ENCODE data around the gene PAIP2.

GRCh38 chr5:139377226-139377625, 35.6 kb downstream of the PAIP2 start:
- TF ChIP-seq POLR2A (IDR thresholded peaks at IDR 0.05) (no peak), CTCF (IDR thresholded peaks at IDR 0.05) (no peak), POLR2AphosphoS5 (IDR thresholded peaks at IDR 0.05) (no peak)
